Cardiac fibroblast (primary cell): ENCODE measurements around the gene AREL1.

Experiments used
- DNase-seq, 2 donors: peaks; one replicate each; pipeline versions ENCODE4 v3.0.0 to v3.0.0-alpha.2; 2010; ENCODE audit warnings: low read depth in 2 of 2
- H3K4me3 ChIP-seq, 2 donors: replicated peaks in 1 of 2; 1 replicate in 1 of 2; 2 replicates in 1 of 2; pipeline ENCODE4 v1.5.1; 2011; ENCODE audit warnings: low read depth in 2 of 2, low read length in 2 of 2, mild to moderate bottlenecking in 2 of 2, moderate library complexity in 1 of 2
- TF ChIP-seq, protein P1 (sequence below): IDR thresholded peaks from one replicate; pipeline ENCODE4 v1.5.1; 2011; ENCODE audit warnings: low read depth, mild to moderate bottlenecking, low read length, inconsistent platforms

The AREL1 gene

DNA sequence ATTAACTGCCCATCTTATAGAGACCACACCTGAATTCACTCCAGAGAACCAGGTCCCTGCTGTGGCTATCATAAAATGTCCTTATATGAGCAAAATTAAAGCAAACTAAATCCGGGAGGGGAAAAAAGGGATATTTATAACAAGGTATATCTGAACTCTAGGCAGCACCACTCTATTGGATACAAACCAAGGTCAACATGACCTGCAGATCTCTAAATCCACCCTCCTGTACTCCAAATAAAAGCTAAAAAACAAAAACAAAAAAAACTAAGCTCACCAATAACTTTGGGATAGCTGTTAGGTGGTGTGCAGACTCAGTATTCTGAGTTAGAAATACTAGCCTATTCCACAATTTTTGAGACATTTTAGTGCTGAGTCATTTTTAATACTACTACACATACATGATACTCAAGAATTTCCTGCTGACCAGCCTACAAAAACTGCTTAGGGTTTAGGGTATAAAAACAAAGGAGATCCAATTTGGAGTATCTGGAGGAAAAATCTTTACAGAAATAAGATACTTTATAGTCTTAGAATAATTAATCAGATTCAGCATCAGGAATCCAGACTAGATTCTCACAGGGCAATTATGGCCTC, 54.2 kb downstream of the AREL1 start:
- TF ChIP-seq, protein P1, sequence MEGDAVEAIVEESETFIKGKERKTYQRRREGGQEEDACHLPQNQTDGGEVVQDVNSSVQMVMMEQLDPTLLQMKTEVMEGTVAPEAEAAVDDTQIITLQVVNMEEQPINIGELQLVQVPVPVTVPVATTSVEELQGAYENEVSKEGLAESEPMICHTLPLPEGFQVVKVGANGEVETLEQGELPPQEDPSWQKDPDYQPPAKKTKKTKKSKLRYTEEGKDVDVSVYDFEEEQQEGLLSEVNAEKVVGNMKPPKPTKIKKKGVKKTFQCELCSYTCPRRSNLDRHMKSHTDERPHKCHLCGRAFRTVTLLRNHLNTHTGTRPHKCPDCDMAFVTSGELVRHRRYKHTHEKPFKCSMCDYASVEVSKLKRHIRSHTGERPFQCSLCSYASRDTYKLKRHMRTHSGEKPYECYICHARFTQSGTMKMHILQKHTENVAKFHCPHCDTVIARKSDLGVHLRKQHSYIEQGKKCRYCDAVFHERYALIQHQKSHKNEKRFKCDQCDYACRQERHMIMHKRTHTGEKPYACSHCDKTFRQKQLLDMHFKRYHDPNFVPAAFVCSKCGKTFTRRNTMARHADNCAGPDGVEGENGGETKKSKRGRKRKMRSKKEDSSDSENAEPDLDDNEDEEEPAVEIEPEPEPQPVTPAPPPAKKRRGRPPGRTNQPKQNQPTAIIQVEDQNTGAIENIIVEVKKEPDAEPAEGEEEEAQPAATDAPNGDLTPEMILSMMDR: no peak
- no peak overlapping the region for H3K4me3 ChIP-seq
- peak; percentile 58 to 77 for DNase-seq

DNA sequence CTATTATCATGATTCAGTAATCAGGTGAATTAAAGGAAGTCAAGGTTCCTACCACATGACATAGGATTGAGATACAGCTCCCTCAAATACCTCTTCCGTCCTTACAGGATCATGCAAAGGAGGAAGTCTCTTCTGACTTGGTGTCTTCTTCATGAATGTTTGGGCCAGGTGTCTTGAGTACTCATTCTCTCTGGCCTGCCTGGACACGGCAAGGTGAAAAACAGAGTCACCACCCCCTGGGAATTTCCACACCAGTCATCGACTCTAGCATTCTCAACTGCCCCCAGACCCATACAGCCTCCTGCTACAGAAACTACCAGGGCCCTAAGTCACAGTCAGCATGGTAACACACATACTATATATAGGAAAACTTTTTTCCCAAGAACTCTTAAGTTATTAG, 55.9 kb downstream of the AREL1 start:
- no peak for DNase-seq
- H3K4me3 ChIP-seq: no peak overlapping the region
- TF ChIP-seq, protein P1: no peak

DNA sequence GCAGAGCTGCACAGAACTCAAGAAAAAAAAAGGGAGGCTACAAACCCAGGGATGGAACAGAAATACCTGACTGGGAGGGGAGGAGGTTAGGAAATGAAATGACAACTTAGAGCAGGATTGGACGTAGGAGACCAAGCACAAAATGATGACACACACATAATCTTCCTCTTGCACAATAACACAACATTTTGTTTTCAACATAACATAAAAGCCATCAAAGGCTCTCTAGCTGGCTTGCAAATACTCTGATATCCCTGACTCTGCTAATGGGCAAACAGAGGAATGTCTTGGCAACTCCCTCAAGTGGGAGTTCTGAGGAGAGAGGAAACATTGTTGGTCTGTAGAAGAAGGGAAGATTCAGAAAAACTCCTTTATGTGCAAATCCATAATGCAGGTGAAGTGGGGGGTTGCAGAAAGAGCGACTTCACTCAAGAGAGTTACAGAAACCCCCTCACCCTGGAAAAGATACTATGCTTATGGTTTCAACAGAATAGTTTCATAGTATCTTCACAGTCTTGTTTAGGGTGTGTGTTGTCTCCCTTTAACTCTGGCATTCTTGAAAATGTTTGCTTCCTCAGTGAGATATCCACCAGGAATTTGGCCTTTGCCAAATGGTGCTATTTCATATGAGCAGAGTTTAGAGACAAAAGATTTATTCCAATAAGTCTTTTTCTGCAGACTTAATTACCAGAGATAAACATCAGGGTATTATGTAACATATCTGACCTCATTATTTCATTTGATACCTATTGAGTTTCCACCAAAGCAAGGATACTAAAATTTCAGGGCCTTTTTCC, 57.1 kb downstream of the AREL1 start:
- TF ChIP-seq, protein P1: no peak
- no peak overlapping the region for H3K4me3 ChIP-seq
- DNase-seq: peak; percentile 88 to 91

DNA sequence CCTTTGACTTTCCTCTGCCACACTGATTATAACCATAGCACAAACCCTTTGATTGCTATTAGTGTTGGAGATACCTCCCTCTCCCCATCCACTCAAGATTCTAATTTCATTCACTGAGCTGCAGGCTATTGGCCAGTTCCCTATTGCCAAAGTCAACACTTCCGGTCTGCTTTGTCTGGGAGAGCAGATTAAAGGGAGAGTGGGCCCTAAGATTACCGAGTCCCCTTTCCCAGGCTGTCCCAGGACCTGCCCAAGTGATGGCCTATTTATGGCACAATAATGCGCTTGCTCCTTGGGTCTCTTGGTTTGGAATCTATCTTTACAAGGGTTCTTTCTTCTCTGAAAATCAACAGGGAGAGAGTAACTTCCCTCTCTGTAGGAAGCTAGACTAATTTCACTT, 57.9 kb downstream of the AREL1 start:
- no peak overlapping the region for H3K4me3 ChIP-seq
- TF ChIP-seq, protein P1: no peak

DNA sequence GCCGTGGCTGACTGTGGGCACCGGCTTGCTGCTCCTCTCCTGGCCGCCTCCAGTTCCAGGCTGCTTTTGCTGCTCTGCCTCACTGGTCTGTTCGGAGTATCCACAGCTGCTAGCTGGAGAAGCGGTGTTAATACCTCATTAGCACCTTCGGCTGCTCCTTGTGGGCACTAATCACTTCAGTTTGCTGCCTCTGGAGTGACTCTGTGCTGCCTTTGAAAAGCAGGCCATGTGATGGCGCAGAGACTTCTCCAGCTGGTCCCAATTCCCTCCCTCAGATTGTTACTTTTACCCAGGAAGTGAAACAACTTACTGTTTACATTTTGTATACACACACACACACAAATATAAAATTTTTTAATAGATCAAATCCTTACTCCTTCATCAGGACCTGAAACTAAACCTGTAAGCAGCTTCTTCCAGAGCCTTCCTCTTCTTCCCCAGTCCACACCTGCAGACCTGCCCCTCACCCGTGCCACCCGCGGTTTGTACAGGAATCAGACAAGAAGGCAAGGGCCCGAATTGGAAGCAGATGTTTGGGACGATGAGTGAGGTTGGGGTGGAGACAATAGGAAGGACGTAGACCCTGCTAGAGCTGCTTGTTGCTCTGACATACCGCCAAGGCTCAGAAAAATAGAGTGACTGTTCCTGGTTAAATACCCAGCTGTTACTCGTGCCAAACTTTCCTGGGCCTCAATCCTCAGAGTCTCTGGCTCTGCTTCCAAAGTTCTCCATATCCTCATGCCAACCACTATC, 59.3 kb downstream of the AREL1 start:
- DNase-seq: no peak
- no peak overlapping the region for H3K4me3 ChIP-seq
- TF ChIP-seq, protein P1: no peak

More for the DNA sequence above, 57.9 kb downstream of the AREL1 start:
- DNase-seq: no peak

DNA sequence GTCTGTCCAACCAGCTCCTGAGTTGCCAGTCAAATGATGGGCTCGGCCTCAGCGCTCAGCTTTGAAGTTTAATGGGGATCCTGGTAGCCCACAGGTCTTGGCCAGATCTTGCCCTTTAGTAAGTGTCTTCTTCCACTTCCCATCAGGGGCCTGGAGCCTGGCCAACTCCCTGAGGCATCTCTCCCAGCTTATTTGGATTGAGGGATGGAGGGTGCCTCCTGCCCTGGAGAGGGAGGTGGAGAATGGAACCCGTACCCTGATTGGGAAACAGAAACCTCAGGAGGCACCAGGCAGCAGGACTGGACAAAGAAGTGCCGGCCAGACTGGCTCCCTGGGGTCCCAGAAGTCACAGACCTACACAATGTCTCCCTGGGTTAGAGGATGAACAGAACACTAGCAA, 60.3 kb downstream of the AREL1 start:
- no peak for DNase-seq
- no peak overlapping the region for H3K4me3 ChIP-seq
- TF ChIP-seq, protein P1: no peak
